Suppressor macrophage (primary cell): Measurements from ENCODE around the gene IAPP.
"Not testable (repeated sequence)": the region's sequence is repeated elsewhere in the genome, so short reads cannot be mapped to it uniquely, and the experiment has no call there.

Experiments used
- DNase-seq, 4 experiments: peaks; one replicate each; pipeline ENCODE4 v3.0.0-alpha.2; 2020 to 2022
- total RNA-seq, 17 experiments: gene quantifications; one replicate each; lab custom pipeline; 2026; ENCODE audit warnings: mixed read lengths in 6 of 17, inconsistent platforms in 3 of 17; lab: John Stamatoyannopoulos, UW

IAPP gene
- 0 to 0.99 (median 0) reads per million in 17 experiments for total RNA-seq

DNA sequence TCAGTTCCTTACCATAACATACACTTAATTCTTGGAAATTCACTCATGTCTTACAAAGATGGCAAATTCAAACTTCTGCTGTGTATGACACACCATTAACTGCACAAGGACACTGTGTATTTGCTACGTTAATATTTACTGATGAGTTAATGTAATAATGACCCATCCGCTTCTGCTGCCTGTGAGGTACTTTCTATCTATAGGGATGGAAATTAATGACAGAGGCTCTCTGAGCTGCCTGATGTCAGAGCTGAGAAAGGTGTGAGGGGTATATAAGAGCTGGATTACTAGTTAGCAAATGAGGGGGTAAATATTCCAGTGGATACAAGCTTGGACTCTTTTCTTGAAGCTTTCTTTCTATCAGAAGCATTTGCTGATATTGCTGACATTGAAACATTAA, at the start of gene IAPP:
IAPP (plus strand) TSS at position 301 of the 400 bp plus-strand sequence. CDS start 450 bp downstream, outside the sequence.
- no peak for DNase-seq

DNA sequence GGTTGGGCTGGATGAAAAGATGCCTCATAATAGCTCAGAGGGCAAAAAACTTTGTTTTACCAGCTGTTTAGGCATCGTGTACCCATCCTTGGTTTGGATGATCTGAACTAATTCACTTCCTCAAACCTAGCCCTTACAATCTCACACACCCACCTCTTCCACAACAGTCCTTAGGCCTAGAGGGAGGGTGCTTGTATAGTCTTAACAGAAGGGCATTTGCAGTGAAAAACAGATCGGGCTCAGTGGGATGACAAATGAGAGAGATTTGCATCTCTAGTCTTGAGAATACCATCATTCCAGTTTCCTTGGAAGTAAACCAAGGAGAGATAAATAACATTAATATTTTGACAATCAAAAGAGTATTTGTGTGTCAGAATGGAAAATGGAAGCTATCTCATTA, 49.0 kb upstream of the IAPP start:
- no peak for DNase-seq

- DNase-seq = no peak
Observed at GRCh38 chr12:21324551-21324950, 48.2 kb upstream of the IAPP start.

DNA sequence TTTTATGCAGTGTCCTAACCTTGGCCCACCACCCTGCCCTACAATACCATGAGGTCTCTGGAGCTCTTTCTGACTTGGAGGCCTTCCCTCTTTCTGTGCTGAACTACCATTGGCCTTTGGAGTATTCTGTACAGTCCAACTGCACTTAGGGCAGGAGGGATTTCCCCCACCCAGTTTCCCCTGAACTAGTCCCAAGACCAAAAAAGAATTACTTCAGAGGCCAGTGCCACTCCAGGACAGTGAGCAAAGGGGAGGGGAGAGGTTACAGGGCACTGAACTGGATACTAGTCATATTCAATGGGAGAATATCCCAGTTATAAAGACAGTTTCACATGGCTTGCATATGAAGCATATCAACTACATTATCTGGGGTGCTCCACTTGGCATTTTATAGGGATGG, 44.1 kb upstream of the IAPP start:
- no peak for DNase-seq

DNA sequence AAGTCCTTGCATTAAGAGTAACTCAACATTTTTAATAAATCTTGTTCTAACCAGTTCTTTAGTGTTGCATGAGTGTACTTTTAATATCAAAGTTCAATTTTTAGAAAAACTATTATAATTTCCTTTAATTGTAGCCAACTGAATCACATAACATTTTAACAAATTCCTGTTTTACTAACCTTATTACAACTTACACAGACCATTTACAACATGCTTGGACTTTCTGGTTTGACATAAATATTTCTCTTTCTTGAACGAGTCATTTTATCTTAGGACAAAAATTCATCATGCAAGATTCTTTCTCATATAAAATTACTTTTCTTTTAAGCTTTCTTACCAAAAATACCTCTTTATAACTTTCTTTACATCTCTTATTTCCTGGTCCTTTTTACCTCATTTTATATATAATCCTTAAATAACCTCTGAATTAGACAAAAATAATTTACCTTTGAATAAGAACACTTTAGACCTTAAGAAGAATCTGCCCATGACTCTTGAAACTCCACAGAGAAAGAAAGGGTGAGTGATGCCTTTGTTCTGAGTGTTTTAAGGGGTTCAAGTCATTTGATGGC, 41.9 kb upstream of the IAPP start:
- DNase-seq = no peak

DNA sequence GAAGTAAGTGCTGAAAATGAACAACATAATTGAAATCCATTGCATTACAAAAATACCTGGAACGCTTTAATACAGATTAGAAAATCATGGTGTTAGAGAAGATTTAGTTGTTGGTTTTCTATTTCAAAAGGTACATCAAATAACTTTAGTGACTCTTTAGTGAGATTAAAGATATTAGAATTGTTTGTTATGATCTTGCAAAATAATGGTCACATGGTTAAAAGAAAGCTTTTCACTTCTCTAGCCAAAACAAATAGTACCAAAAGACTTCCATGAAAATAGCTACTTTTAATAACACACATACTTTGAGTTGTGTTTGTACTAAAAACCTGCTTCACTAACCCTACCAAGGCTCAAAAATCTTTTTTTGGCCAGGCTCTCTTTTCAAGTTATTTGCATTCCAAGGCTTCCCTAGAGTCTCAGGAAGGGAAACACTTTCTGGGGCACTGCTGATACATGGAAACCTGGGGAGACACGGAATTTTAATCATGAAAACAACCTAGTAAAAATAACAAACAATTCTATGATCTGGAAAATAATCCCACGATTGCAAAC, 37.9 kb upstream of the IAPP start, which contains the start of gene SLCO1A2:
SLCO1A2 (minus strand) TSS at position 147 of the 555 bp plus-strand sequence. CDS start 270 bp downstream, outside the sequence.
- DNase-seq = no peak

DNA sequence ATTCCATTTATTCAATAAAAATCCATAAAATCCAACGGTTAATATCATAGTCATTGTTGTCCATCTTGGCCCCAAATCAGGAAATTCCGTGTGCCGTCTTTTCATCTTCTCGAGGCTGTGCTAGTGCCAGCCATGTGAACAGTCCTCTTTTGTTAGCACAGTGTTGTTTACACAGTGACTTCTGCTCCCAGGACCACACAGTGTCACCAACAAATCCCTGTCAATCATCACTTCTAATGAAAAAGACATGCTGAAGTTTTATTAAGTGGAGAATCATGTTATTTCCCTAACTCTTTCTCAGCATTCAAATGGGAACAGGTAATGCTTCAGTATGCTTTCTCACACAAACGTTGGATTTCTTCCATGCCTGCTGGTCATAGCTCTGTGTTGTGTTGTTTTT, 36.0 kb upstream of the IAPP start:
- no peak for DNase-seq

GRCh38 chr12:21337453-21337852, 35.2 kb upstream of the IAPP start:
- DNase-seq = no peak

GRCh38 chr12:21337959-21338744, 34.5 kb upstream of the IAPP start:
- no peak for DNase-seq

DNA sequence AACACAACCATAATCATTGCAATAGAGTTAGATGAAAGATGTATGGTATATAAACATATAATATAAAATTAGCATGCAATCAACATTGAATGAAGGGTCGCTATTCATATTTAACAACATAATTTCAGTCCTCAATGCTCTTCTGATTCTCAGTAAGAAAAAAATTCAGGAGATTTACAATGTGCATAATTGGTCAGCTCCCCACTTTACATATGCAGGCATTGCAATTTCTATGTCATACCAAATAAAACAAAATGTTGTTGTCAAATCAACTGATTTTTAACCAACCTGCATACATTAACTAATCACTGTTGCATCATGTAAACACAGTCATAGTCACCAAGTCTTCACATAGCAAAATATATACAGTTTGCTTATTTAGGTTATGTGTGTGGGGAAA, 32.8 kb upstream of the IAPP start:
- DNase-seq = no peak

GRCh38 chr12:21340403-21340802, 32.3 kb upstream of the IAPP start:
- no peak for DNase-seq

- no peak for DNase-seq
Observed at GRCh38 chr12:21341769-21342168, 30.9 kb upstream of the IAPP start.

GRCh38 chr12:21343636-21344035, 29.1 kb upstream of the IAPP start:
- DNase-seq = no peak

GRCh38 chr12:21346542-21347205, 26.0 kb upstream of the IAPP start:
- no peak for DNase-seq

DNA sequence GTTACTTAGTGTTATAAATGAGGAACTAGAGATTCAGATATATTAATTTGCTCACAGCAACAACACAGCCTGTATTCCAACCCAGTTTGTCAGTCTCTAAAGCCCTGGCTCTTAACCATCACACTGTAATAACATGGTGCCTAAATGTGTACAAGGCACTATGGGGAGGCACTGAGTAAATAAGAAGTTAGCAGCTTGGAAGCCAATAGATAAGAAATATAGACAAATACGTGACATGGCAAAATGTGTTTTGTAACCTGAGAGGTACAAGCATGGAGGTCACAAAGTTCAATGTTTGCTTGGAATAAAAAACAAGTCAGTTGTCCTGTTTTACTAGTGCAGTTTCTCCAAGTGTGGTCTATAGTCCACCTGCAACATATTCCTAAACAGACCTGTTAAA, 21.7 kb upstream of the IAPP start:
- no peak for DNase-seq

DNA sequence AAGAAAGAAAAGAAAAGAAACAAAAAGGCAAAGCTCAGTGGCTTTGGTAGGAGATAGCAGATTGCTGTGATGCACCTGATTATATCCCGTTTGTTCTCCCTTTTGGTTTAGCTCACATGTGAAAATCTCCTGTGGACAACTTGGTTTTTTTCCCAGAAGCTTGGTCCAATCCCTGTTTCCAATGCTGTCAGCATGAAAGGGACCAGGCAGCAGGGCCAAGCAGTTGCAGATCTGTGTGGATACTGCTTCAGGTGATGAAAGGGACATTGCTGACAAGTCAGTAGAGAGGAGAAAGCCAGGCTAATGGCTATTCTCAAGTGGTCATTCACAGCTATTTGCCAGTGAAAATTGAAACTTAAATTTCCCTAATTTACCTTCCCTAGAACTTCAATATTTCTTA, 19.2 kb upstream of the IAPP start:
- no peak for DNase-seq

GRCh38 chr12:21353948-21354347, 18.8 kb upstream of the IAPP start:
- no peak for DNase-seq

DNA sequence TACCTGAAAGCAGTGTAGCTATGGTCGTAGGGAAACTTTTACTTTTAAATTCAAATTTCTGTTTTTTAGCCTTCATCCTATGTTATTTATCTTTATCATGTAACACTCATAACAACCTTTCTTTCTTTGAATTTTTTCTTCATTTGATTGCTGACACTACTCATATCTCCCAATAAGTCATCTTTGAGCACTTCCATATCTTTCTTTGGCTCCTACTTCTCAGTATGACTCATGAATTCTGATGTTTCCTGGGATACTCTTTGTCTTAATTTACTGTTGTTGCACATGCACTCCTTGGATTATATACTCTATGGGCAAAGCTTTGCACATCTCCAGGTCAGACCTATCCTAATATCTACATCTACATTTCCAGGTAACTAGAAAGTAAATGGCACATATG, 18.1 kb upstream of the IAPP start:
- no peak for DNase-seq

- not testable (repeated sequence) for DNase-seq
Observed at GRCh38 chr12:21360632-21361031, 12.1 kb upstream of the IAPP start.

DNA sequence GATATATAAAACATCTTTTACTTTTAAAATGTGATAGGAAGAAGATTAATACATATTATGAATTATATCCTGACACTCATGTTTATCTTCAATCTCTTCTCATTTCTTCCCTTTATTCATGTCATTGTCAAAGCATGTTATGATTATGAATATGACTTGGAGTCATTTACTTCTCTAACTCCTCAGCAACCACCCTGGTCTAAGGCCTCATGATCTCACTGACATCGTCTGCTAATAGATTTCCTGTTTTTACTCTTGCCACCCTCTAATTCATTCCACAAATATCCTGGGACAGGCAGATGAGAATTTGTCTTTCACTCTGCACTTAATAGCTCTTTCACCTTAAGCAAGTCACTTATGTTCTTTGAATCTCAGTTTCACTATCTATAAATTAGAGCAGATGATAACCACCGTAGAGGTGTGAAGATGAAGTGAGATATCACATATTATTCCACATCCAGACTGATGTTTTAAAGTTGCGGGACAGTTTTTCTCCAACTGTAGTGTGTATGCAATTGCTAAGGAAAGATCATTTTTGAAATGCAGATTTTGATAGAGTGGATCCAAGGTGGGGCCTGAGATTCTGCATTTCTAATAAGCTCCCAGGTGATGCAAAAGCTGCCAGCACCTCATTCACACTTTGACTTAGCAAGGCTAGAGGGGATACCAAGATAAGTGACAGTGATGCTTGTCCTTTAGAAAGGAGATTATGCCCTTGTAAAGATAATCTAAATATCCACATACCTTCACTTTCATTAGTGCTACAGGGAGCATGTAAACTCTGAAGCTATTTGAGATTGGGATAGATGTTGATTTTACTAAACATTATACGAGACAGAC, 3.3 kb upstream of the IAPP start:
- DNase-seq = no peak

DNA sequence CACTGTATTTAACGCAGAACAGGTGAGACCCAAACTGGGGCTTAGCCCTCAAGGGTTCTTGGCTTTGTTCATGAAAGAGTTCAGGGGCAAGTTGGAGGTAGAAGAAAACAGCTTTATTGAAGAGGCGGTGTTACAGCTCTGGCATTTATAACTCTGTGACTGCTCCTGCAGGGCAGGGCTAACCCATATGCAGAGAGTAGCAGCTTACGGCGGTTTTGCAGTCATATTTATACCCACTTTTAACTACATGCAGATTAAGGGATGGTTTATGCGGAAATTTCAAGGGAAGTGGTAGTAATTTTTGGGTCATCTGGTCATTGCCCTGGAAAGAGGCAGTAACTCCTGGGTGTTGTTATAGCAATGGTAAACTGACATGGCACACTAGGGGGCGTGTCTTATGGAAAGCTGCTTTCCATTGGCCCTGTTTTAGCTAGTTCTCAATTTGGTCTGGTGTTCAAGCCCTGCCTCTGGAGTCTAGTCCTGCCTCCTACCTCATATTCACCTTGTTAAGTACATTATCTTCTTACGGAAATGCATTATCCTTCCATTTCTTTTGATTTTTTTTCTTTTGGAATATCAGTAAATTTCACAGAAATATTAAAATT, 1.8 kb upstream of the IAPP start:
- DNase-seq = no peak

DNA sequence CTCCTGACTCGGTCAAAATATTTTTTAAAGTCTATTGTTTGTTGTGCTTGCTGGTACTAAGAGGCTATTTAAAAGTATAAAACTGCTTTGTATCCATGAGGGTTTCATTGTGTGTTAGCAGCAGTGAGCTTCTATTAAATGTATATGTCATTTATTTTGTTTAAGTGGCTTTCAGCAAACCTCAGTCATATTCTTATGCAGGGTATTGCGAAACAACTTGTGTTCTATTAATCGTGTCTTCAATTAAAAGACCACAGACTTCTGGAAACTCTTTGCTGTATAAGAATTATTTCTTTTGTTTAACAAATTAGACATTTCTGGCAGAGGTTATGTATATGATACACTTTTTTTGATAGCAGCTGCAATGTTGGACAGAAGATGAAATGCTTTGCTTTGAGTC, 6.5 kb downstream of the IAPP start:
- no peak for DNase-seq
